Memory B cell (primary cell): ENCODE results near the gene ANKRD40.

Experiments used
- ATAC-seq: fragments of 150-1000 bp; cut with Tn5 transposase; 2 replicates; pipeline ENCODE4 v1.10.0; 2021; ENCODE audit warnings: low read depth, mild to moderate bottlenecking, moderate library complexity
- DNase-seq, 2 donors: peaks; one replicate each; pipeline ENCODE4 v3.0.0; 2022; ENCODE audit warnings: low spot score in 2 of 2
- H3K27ac Mint-ChIP-seq: one replicate; pipeline ENCODE4 v1.8.0; 2022; ENCODE audit warnings: mild to moderate bottlenecking, moderate library complexity, mixed read lengths
- H3K27me3 Mint-ChIP-seq: one replicate; pipeline ENCODE4 v1.8.0; 2022; ENCODE audit warnings: mixed read lengths
- H3K36me3 Mint-ChIP-seq: one replicate; pipeline ENCODE4 v1.8.0; 2022; ENCODE audit warnings: mild to moderate bottlenecking, mixed read lengths
- H3K4me1 Mint-ChIP-seq: one replicate; pipeline ENCODE4 v1.8.0; 2022; ENCODE audit warnings: mixed read lengths
- H3K4me3 Mint-ChIP-seq: one replicate; pipeline ENCODE4 v1.8.0; 2022; ENCODE audit warnings: mild to moderate bottlenecking, moderate library complexity, mixed read lengths
- H3K9me3 Mint-ChIP-seq: one replicate; pipeline ENCODE4 v1.8.0; 2022; ENCODE audit warnings: mixed read lengths

ANKRD40 gene

DNA sequence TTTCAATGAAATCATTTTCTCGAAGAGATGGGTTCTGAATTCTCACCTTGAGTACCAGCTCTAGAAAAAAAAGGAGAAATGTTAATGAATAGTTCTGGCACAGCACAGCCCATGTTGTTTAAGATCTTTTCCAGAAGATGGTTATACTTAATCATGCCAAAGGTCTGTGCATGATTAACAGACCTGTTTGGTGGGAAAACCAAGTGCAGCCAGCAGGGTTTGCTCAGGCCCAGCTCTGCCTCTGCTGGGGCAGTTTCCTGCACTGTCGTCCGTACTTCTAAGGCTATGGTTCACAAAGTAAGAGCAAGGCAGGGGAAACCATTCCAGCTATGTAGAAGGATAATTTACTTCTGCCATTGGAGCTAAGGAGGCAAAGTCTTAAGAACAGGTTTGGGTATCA lies 10.7 kb downstream of the ANKRD40 start:
- Mint-ChIP-seq H3K9me3 (no peaks in the 10 kb centered on the region), H3K4me3 (no peak overlapping the region), H3K36me3 (peaks cover 35% of the 10 kb centered on the region), H3K4me1 (peaks cover 8% of the 10 kb centered on the region), H3K27me3 (no peaks in the 10 kb centered on the region), H3K27ac (peak overlapping the region; percentile 76)
- no peak for ATAC-seq
- no peak for DNase-seq

DNA sequence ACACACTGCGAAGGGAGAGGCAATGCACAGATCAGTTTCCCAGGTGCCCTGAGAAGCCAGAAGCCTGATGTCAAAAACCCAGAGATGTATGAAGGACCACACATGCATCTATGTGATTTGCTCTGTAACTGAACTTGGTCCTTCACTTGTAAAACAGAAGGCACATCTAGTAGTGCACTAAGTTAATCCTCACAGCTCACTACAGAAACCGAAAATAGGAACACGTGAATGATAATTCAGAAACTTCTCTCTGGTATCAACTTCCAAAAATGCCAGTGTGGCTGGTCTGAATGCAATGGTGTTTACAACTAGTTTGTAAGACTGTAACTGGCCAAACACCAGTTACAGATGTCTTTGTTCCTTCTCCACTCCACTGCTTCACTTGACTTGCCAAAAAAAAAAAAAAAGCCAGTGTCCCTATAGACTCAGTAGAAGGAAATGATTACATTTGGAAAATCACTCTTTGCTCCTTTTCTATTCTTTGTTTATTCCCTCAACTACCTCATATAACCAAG lies 11.3 kb downstream of the ANKRD40 start:
- Mint-ChIP-seq H3K27me3 (no peaks in the 10 kb centered on the region), H3K27ac (peak overlapping the region; percentile 76), H3K4me1 (peaks cover 6% of the 10 kb centered on the region), H3K36me3 (peaks cover 35% of the 10 kb centered on the region), H3K9me3 (no peaks in the 10 kb centered on the region), H3K4me3 (no peak overlapping the region)
- ATAC-seq = no peak
- DNase-seq = no peak

DNA sequence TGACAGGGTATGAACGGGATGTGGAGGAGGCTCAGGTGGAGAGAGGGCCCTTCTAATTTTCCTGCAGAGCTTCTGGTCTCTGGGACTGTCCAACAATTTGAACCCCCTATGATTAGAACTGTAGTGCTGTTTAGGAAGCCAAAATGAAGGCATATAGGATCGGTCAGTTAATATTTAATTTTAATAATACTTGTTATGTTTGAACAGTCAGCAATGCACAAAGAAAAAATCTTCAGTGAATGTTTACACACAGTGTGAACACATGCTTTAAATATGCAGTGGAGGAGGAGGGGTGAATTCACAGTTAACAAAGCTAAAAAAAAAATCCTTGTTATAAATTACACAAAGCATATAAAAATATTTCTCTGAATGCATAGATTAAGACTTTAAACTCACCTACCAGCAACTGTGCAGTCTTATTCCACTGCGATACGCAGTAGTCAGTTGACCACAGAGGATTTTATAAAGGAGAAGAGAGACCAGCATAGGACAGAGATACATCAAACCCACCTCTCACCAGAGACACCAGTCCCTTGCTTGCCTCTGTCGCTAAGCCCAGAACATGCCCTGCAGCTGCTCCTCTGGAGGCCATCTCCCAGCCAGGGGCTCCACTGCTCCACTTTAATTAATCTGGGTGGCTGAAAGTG lies 14.6 kb downstream of the ANKRD40 start:
- no peak for DNase-seq
- Mint-ChIP-seq H3K27ac (peak overlapping the region; percentile 8), H3K36me3 (peaks cover 19% of the 10 kb centered on the region), H3K4me1 (peaks cover 2% of the 10 kb centered on the region), H3K9me3 (no peaks in the 10 kb centered on the region), H3K27me3 (no peaks in the 10 kb centered on the region), H3K4me3 (no peak overlapping the region)
- no peak for ATAC-seq

DNA sequence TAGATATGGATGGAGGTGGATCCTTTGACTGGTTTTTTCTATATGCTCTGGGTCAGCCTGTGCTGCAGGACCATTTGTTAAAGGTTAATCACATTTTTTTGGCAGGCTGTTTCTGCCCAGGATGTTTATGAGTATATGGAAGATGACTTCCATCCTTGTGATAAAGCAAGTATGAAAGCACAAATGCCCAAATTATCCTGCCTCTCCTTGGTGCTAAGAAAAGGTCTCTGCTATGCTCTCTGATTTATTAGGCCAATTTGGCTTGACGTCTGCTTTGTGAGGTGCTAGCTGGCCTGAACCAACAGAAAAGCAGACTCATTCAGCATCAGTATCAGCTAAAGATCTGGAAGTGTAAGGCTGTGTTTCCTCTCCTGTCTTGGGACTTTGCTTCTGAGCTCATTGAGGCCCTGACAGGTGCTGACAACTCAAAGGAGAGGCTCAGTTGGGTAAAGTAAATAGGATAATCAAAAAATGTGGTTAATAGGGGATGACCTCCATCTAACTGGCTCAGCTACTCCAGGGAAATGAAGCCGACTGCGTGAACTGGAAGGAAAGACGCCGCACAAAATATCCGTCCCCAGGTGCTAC lies 15.2 kb downstream of the ANKRD40 start:
- Mint-ChIP-seq H3K27me3 (no peaks in the 10 kb centered on the region), H3K9me3 (no peaks in the 10 kb centered on the region), H3K36me3 (peaks cover 17% of the 10 kb centered on the region), H3K27ac (peak overlapping the region; percentile 8), H3K4me3 (no peak overlapping the region), H3K4me1 (peaks cover 2% of the 10 kb centered on the region)
- ATAC-seq (no peak), DNase-seq (no peak)

DNA sequence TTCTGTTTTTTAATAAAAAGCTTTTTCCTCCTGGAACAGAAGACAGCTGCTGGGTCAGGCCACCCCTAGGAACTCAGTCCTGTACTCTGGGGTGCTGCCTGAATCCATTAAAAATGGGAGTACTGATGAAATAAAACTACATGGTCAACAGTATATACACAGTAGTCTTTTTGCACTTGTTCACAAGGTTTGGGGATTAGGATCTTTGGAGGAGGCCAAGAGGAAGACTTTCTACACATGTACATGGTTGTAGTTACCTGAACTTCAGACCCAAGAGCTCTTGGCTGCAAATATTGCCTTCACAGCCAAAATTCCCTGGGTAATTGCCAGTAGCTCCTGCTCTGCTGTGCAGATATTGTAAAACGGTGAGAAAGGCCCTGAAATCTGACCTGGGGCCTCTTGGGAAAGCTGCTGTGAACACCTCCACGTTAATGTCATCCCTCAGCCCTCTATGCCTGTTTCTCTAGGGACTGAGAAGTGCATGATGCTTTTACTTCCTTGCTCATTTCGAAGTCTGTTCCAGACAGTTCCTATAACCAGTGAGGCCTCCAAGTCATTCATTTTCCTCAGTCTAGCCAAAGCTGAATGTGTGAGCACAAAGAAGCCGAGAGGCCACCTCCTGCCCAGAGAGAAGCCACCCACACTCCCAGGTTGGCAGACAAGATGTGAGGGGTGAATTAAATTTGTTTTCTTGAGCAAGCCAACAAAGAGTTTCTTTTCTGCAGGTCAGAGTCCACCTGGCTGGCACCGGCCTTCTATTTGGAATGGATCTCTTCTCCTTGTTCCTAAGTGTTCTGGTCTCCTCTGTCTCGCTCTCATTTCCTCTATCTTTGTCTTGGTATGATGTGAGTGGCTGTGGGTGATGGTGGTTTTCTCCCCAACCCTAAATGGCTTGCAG lies 15.9 kb downstream of the ANKRD40 start:
- Mint-ChIP-seq H3K27me3 (no peaks in the 10 kb centered on the region), H3K4me3 (no peak overlapping the region), H3K27ac (peak overlapping the region; percentile 8), H3K9me3 (no peaks in the 10 kb centered on the region), H3K36me3 (peaks cover 11% of the 10 kb centered on the region), H3K4me1 (no peaks in the 10 kb centered on the region)
- no peak for ATAC-seq
- no peak for DNase-seq

DNA sequence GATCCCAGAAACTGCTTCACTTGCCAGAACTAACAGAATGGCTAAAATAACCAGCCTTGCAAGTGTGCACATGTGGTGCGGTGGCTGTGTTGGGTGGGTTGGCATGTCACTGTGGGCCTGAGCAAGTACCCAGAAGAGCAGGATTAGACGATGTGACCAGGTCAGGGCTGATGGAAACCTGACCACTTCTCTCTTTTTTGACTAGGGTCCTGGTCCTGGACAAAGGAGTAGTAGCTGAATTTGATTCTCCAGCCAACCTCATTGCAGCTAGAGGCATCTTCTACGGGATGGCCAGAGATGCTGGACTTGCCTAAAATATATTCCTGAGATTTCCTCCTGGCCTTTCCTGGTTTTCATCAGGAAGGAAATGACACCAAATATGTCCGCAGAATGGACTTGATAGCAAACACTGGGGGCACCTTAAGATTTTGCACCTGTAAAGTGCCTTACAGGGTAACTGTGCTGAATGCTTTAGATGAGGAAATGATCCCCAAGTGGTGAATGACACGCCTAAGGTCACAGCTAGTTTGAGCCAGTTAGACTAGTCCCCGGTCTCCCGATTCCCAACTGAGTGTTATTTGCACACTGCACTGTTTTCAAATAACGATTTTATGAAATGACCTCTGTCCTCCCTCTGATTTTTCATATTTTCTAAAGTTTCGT lies 16.7 kb downstream of the ANKRD40 start:
- DNase-seq = no peak
- no peaks in the 10 kb centered on the region for H3K4me1 Mint-ChIP-seq
- no peaks in the 10 kb centered on the region for H3K9me3 Mint-ChIP-seq
- no peaks in the 10 kb centered on the region for H3K27me3 Mint-ChIP-seq
- ATAC-seq = no peak
- peaks cover 9% of the 10 kb centered on the region for H3K36me3 Mint-ChIP-seq
- no peak overlapping the region for H3K4me3 Mint-ChIP-seq
- H3K27ac Mint-ChIP-seq = no peak overlapping the region

DNA sequence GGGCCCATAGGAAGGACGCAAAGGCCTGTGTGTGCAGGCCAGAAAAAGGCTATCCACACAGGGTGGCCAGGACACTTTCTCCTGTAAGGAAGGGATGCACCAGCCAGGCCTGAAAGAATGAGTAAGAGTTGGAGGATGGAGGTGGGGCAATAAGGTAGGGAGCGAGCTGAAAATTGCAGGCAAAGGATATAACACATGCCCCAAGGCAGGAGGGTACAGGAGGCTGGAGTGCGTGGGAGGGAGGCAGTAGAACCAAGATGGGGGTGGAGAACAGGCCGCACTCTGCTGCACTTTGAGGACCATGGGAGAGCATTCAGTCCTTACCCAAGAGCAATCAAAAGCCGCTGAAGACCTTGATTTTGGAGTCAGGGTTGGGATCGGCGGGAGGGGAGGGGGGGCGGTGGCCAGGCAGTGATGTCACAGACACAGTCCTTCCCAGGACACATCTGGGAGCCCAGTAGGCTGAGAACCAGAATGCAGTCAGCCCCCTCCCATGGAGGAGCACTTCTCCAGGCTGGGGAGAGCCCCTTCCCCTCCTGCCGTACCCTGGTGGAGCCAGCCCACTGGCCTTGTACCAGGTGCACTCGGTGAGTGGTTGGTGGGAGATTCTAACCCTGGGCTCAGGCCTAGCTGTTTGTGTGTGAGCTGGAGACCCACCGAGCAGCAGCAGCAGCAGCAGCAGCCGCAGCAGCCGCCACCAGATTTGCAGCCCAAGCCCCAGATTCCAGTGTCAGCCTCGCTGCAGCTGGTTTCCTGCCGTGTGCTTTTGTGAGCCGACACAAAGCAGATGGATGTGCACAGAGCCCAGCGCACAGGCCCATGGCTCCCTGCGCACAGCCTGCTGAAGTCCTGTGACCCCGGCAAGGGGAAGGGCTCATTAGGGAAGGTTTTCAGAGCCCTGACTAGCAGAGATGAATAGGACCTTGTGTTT lies 17.5 kb downstream of the ANKRD40 start:
- no peak overlapping the region for H3K4me3 Mint-ChIP-seq
- no peak for DNase-seq
- no peaks in the 10 kb centered on the region for H3K27me3 Mint-ChIP-seq

DNA sequence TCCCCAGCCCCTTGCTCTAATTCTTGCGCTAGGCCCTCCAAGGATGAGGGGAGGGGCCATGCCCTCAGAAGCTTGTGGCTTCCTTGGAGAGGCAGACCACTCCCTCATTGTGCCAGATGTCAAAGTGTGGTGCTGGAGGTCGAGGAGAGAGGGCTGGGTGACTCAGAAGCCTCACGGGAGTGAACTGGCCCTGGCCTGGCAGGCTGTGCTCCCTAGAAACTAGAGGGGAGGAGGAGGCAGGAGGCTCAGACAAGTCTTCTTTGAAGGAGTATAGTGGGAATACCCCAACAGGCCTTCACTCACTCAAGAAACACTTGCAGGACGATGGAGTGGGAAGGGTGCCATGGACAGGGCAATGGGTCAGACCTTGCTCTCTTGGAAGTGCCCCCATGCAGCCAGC lies 18.5 kb downstream of the ANKRD40 start:
- Mint-ChIP-seq H3K4me1 (no peaks in the 10 kb centered on the region), H3K27ac (no peak overlapping the region), H3K9me3 (no peaks in the 10 kb centered on the region), H3K4me3 (no peak overlapping the region), H3K27me3 (no peaks in the 10 kb centered on the region), H3K36me3 (peaks cover 7% of the 10 kb centered on the region)
- ATAC-seq (no peak), DNase-seq (no peak)

More for the DNA sequence above, 17.5 kb downstream of the ANKRD40 start:
- Mint-ChIP-seq H3K9me3 (no peaks in the 10 kb centered on the region), H3K4me1 (no peaks in the 10 kb centered on the region), H3K27ac (peak overlapping the region; percentile 9), H3K36me3 (peaks cover 7% of the 10 kb centered on the region)
- no peak for ATAC-seq

DNA sequence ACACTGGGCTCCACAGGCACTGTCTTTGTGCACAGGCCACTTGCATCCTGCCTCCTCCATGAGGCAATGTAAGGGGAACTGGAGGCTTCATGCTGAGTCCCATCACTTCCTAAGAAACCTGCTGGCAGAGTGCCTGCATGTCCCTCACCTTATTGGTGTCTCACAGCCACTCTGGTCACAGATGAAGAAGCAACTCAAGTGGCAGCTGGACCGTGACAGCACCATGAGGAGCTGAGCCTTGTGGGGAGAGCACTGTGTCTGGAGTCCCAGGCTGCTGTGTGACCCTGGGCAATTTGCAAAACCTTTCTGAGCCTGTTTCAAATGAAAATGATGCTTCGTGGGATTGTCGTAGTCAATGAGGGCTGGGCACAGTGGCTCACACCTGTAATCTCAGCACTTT lies 19.5 kb downstream of the ANKRD40 start:
- DNase-seq = no peak

DNA sequence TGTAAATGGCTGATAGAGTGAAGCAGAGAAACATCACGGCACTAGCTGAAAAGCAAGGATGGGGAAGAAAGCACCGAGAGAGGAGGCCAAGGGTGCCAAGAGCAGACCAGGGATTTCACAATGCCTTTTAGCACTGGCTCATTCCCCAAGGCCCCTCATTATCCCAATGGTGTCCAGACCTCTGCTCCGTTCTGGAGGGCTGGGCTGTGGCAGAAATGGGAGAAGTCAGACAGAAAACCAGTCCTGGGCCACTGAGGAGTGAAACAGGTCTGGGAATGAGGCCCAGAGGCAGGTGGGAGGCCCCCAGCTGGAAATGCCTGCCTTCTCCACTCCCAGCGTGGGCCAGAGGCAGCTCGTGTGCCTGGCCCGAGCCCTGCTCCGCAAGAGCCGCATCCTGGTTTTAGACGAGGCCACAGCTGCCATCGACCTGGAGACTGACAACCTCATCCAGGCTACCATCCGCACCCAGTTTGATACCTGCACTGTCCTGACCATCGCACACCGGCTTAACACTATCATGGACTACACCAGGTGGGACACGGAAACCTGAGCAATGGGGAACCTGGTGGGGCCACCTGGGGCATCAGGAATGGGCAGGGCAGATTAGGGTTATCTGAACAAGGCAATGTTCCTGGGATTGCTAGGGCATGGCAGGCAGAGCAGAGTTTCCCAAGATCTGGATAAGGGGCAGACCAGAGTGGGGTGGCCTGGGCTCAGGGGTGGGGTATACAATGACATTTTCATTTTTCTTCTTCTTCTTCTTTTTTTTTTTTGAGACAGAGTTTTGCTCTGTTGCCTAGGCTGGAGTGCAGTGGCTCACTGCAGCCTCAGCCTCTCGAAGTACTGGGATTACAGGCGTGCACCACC lies 20.3 kb downstream of the ANKRD40 start:
- no peaks in the 10 kb centered on the region for H3K9me3 Mint-ChIP-seq
- ATAC-seq (no peak), DNase-seq (no peak)
- no peak overlapping the region for H3K4me3 Mint-ChIP-seq
- H3K27ac Mint-ChIP-seq = no peak overlapping the region
- H3K4me1 Mint-ChIP-seq = no peaks in the 10 kb centered on the region
- peaks cover under 1% of the 10 kb centered on the region for H3K27me3 Mint-ChIP-seq
- no peaks in the 10 kb centered on the region for H3K36me3 Mint-ChIP-seq

More for the DNA sequence above, 19.5 kb downstream of the ANKRD40 start:
- Mint-ChIP-seq H3K4me3 (no peak overlapping the region), H3K36me3 (peaks cover 5% of the 10 kb centered on the region), H3K27ac (no peak overlapping the region), H3K9me3 (no peaks in the 10 kb centered on the region), H3K27me3 (no peaks in the 10 kb centered on the region), H3K4me1 (no peaks in the 10 kb centered on the region)
- no peak for ATAC-seq

DNA sequence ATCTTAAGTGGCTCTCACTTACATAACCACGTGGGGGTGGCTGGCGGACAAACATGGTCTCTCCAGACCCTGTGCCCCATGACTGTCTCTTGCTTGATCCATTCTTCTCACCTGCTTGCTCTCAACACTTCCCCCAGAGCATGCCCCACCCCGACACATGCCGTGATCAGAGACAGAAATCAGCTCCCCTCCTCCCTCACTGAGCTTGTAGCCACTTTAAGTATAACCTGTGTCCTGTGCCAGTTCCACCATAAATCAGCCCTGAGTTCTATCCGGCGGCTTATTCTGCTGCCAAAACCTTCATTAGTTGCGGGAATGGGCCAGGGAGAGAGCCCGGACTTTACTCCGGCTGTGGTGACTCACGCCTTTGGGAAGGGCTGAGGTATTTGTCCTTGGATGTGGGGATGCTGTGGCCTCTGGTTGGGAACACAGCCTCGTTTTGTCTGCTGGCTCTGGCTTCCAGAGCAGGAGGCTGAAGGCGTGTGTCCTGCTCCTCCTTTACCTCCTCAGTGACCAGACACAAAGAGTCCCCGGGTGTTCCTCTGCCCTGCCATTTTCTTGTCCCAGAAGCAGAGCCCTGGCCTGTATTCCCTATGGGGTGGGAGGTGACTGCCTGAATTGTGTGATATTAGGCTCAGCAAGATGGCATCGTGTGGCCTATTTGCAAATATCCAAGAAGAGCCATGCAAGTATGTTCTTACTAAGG lies 21.1 kb downstream of the ANKRD40 start:
- H3K9me3 Mint-ChIP-seq = no peaks in the 10 kb centered on the region
- H3K4me1 Mint-ChIP-seq = no peaks in the 10 kb centered on the region
- no peaks in the 10 kb centered on the region for H3K36me3 Mint-ChIP-seq
- peaks cover 6% of the 10 kb centered on the region for H3K27me3 Mint-ChIP-seq
- ATAC-seq (no peak), DNase-seq (no peak)
- no peak overlapping the region for H3K27ac Mint-ChIP-seq
- H3K4me3 Mint-ChIP-seq = no peak overlapping the region
